Activated CD4-positive, alpha-beta T cell treated with anti-CD3 and anti-CD28 coated beads, Interleukin-2, amount 50 U/mL, for 4 hours (primary cell): Measurements from ENCODE around the gene SPZ1.
"Not testable (repeated sequence)": the region's sequence is repeated elsewhere in the genome, so short reads cannot be mapped to it uniquely, and the experiment has no call there.

Experiments used
- DNase-seq, 2 experiments: peaks; one replicate each; pipeline ENCODE4 v3.0.0-alpha.2; 2020

The SPZ1 gene

GRCh38 chr5:80341016-80341775 is 21.4 kb downstream of the SPZ1 start:
- no peak for DNase-seq

GRCh38 chr5:80343067-80343466 is 23.3 kb downstream of the SPZ1 start:
- no peak for DNase-seq

GRCh38 chr5:80346055-80346454 is 26.3 kb downstream of the SPZ1 start:
- DNase-seq: peak; percentile 19 to 27

GRCh38 chr5:80348171-80348570 is 28.4 kb downstream of the SPZ1 start:
- no peak for DNase-seq

GRCh38 chr5:80351019-80351418 is 31.2 kb downstream of the SPZ1 start:
- DNase-seq: not testable (repeated sequence)

- DNase-seq: no peak
These were observed 35.9 kb downstream of the SPZ1 start for GRCh38 chr5:80355686-80356085.

- no peak for DNase-seq
These were observed 37.9 kb downstream of the SPZ1 start for GRCh38 chr5:80357671-80358070.

- no peak for DNase-seq
These were observed 41.2 kb downstream of the SPZ1 start for GRCh38 chr5:80360914-80361444.

- DNase-seq: no peak
These were observed 45.1 kb downstream of the SPZ1 start for GRCh38 chr5:80364892-80365291.

- DNase-seq: no peak
These were observed 49.1 kb downstream of the SPZ1 start for GRCh38 chr5:80368661-80369480.

GRCh38 chr5:80369521-80369920 is 49.7 kb downstream of the SPZ1 start:
- DNase-seq: no peak

GRCh38 chr5:80370390-80370789 is 50.6 kb downstream of the SPZ1 start:
- no peak for DNase-seq
